HepG2 (cell line): ENCODE data around the gene TMED3. TPM values are rescaled to one million over a fixed set of nuclear protein-coding genes. Genes with fewer than 3 reads are reported as not detected.

Source experiments
- BRCA1 ChIP-seq: sonication (generic); formaldehyde crosslinking; IDR thresholded peaks from 2 replicates; pipeline ENCODE4 v1.4.0; 2020; ENCODE audit warnings: missing genetic modification reagents
- FIP1L1 ChIP-seq: fragments of 200-400 bp; formaldehyde crosslinking; IDR thresholded peaks from 2 replicates; pipeline ENCODE4 v1.6.1; 2018; ENCODE audit warnings: low read depth, mild to moderate bottlenecking, low read length, moderate library complexity, borderline replicate concordance; ENCODE audit not compliant: insufficient read depth
- JUN ChIP-seq: sonication (generic); formaldehyde crosslinking; IDR thresholded peaks from 2 replicates; pipeline ENCODE4 v1.4.0; 2020; ENCODE audit warnings: mild to moderate bottlenecking, missing genetic modification reagents
- MTF2 ChIP-seq: sonication (generic); formaldehyde crosslinking; IDR thresholded peaks from 2 replicates; pipeline ENCODE4 v1.5.0; 2020; ENCODE audit warnings: missing genetic modification reagents, borderline replicate concordance
- NR2F1 ChIP-seq, 2 experiments: fragments of 450-650 bp in 1 of 2; formaldehyde crosslinking in 1 of 2; IDR thresholded peaks; 2 replicates each; pipeline versions ENCODE4 v1.5.0 to v1.6.1; 2016 to 2020; ENCODE audit warnings: mild to moderate bottlenecking in 1 of 2, missing compliant biosample characterization in 1 of 2, missing genetic modification reagents in 1 of 2, moderate library complexity in 1 of 2
- POLR2AphosphoS2 ChIP-seq: IDR thresholded peaks from 2 replicates; pipeline ENCODE4 v1.6.1; 2011; ENCODE audit warnings: low read depth, low read length, improper control_type of control experiment
- PTBP1 ChIP-seq: fragments of 200-400 bp; formaldehyde crosslinking; IDR thresholded peaks from 2 replicates; pipeline ENCODE4 v1.6.1; 2018; ENCODE audit warnings: low read length, low read depth; ENCODE audit not compliant: poor library complexity, severe bottlenecking
- RARA ChIP-seq: IDR thresholded peaks from 2 replicates; pipeline ENCODE4 v1.6.1; 2016; ENCODE audit warnings: missing genetic modification reagents, missing compliant biosample characterization
- RFXAP ChIP-seq: sonication (generic); formaldehyde crosslinking; IDR thresholded peaks from 2 replicates; pipeline ENCODE4 v1.4.0; 2020; ENCODE audit warnings: missing genetic modification reagents, borderline replicate concordance
- SNAI1 ChIP-seq: sonication (generic); formaldehyde crosslinking; IDR thresholded peaks from 2 replicates; pipeline ENCODE4 v1.5.0; 2020; ENCODE audit warnings: mild to moderate bottlenecking, missing genetic modification reagents, borderline replicate concordance
- SP2 ChIP-seq: sonication (generic); formaldehyde crosslinking; IDR thresholded peaks from 2 replicates; pipeline ENCODE4 v1.5.1; 2020; ENCODE audit warnings: mild to moderate bottlenecking, missing genetic modification reagents
- TMF1 ChIP-seq: sonication (generic); formaldehyde crosslinking; IDR thresholded peaks from 2 replicates; pipeline ENCODE4 v1.8.1; 2022; ENCODE audit warnings: low read depth, missing genetic modification reagents
- ZFP1 ChIP-seq: IDR thresholded peaks from 2 replicates; pipeline ENCODE4 v1.6.1; 2016
- ZNF460 ChIP-seq: sonication (generic); formaldehyde crosslinking; IDR thresholded peaks from 2 replicates; pipeline ENCODE4 v1.5.1; 2020; ENCODE audit warnings: missing genetic modification reagents, mild to moderate bottlenecking, borderline replicate concordance
- ZNF605 ChIP-seq: sonication (generic); formaldehyde crosslinking; IDR thresholded peaks from 2 replicates; pipeline ENCODE4 v1.8.0; 2022; ENCODE audit warnings: mild to moderate bottlenecking, missing genetic modification reagents
- polyA plus RNA-seq, 8 experiments: library from polyadenylated mRNA; depleted of rRNA in 3 of 8; stranded (reverse) in 7 of 8; unstranded in 1 of 8; fragments of >200 nt; fragmentation: Illumina TruSeq in 4 of 8; extraction: Trizol in 4 of 8; gene quantifications; 2 replicates each; pipeline versions ENCODE4 v1.2.1 to v1.2.3, GENCODE V29; 2011 to 2016; ENCODE audit warnings: low read depth in 4 of 8, missing spikeins in 1 of 8, mixed read lengths in 1 of 8; ENCODE audit not compliant: insufficient read depth in 1 of 8
- total RNA-seq, 5 experiments: library from RNA; depleted of rRNA; stranded (reverse); fragments of >200 nt; fragmentation: Illumina TruSeq; extraction: Trizol; gene quantifications; 2 replicates each; pipeline ENCODE4 v1.2.3, GENCODE V29; 2016; ENCODE audit warnings: low read depth in 1 of 5
- TF ChIP-seq, protein P1 (sequence below): sonication (generic); formaldehyde crosslinking; IDR thresholded peaks from 2 replicates; pipeline ENCODE4 v1.4.0; 2020; ENCODE audit warnings: mild to moderate bottlenecking, missing genetic modification reagents
- TF ChIP-seq, protein P2 (sequence below): sonication (generic); formaldehyde crosslinking; IDR thresholded peaks from 2 replicates; pipeline ENCODE4 v1.4.0; 2020; ENCODE audit warnings: missing genetic modification reagents, borderline replicate concordance
- TF ChIP-seq, protein P3 (sequence below): sonication (generic); formaldehyde crosslinking; IDR thresholded peaks from 2 replicates; pipeline ENCODE4 v1.4.0; 2020; ENCODE audit warnings: missing genetic modification reagents, low read depth, mild to moderate bottlenecking, borderline replicate concordance
- TF ChIP-seq, protein P4 (sequence below): sonication (generic); formaldehyde crosslinking; IDR thresholded peaks from 2 replicates; pipeline ENCODE4 v1.4.0; 2020; ENCODE audit warnings: missing genetic modification reagents

TMED3 gene
- total and polyA plus RNA-seq, 2 of the 13 experiments (the other 11 are each of a cell fraction or from before 2014, with no cell fraction given) = 125 to 155 TPM

DNA sequence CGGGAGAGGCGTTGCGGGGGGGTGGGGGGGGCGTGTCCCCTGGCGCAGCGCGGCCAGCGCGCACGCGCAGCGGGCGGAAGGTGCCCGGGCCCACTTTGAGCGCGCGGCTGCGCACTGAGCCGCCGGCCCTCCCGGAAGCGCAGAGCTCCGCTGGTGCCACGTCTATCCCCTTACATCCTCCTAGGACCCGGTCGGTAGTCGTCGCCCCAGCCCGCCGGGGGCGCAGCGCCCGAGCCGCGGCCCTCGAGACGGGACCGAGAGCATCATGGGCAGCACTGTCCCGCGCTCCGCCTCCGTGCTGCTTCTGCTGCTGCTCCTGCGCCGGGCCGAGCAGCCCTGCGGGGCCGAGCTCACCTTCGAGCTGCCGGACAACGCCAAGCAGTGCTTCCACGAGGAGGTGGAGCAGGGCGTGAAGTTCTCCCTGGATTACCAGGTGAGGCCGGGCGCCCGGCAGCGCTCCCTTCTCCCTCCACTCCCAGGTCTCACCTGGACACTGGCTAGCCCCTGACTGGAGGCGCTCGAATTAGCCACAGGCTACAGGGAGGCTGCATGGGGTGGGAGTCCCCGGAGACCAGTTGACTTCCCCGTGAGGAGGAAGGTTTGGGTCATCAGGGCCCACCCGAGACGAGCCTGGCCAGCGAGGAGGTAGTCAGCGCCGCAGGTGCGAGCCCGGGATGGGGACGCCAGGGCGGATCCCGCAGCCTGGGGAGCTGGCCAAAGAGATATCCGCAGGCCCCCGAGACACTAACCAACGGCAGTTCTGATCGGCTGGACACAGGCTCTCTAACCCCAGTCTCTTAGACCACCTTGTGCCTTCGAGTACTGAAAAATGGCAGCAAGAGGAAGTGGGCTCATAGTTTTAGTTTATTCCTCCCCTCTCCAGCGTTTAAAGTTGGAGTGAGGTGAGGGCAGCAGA, at the start of gene TMED3 (continued):
- TF ChIP-seq, protein P1, sequence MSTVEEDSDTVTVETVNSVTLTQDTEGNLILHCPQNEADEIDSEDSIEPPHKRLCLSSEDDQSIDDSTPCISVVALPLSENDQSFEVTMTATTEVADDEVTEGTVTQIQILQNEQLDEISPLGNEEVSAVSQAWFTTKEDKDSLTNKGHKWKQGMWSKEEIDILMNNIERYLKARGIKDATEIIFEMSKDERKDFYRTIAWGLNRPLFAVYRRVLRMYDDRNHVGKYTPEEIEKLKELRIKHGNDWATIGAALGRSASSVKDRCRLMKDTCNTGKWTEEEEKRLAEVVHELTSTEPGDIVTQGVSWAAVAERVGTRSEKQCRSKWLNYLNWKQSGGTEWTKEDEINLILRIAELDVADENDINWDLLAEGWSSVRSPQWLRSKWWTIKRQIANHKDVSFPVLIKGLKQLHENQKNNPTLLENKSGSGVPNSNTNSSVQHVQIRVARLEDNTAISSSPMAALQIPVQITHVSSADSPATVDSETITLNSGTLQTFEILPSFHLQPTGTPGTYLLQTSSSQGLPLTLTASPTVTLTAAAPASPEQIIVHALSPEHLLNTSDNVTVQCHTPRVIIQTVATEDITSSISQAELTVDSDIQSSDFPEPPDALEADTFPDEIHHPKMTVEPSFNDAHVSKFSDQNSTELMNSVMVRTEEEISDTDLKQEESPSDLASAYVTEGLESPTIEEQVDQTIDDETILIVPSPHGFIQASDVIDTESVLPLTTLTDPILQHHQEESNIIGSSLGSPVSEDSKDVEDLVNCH = no peak
- TF ChIP-seq PTBP1 = no peak
- no peak for TF ChIP-seq SNAI1 (CRISPR knock-in tag)
- TF ChIP-seq, protein P2, sequence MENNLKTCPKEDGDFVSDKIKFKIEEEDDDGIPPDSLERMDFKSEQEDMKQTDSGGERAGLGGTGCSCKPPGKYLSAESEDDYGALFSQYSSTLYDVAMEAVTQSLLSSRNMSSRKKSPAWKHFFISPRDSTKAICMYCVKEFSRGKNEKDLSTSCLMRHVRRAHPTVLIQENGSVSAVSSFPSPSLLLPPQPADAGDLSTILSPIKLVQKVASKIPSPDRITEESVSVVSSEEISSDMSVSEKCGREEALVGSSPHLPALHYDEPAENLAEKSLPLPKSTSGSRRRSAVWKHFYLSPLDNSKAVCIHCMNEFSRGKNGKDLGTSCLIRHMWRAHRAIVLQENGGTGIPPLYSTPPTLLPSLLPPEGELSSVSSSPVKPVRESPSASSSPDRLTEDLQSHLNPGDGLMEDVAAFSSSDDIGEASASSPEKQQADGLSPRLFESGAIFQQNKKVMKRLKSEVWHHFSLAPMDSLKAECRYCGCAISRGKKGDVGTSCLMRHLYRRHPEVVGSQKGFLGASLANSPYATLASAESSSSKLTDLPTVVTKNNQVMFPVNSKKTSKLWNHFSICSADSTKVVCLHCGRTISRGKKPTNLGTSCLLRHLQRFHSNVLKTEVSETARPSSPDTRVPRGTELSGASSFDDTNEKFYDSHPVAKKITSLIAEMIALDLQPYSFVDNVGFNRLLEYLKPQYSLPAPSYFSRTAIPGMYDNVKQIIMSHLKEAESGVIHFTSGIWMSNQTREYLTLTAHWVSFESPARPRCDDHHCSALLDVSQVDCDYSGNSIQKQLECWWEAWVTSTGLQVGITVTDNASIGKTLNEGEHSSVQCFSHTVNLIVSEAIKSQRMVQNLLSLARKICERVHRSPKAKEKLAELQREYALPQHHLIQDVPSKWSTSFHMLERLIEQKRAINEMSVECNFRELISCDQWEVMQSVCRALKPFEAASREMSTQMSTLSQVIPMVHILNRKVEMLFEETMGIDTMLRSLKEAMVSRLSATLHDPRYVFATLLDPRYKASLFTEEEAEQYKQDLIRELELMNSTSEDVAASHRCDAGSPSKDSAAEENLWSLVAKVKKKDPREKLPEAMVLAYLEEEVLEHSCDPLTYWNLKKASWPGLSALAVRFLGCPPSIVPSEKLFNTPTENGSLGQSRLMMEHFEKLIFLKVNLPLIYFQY (CRISPR knock-in tag) = 0 out of 2 replicates have a peak, but pooled peaks have one; percentile 20
- peak; percentile 51; the same call in 1 of the 2 replicates for TF ChIP-seq SP2 (CRISPR knock-in tag)
- TF ChIP-seq MTF2 = no peak
- no peak for TF ChIP-seq FIP1L1
- no peak for TF ChIP-seq NR2F1 (CRISPR knock-in tag; IDR thresholded peaks at IDR 0.05)
- peak; percentile 90 for TF ChIP-seq ZNF605 (CRISPR knock-in tag)
- no peak for TF ChIP-seq POLR2AphosphoS2
- TF ChIP-seq JUN (CRISPR knock-in tag) = no peak
- TF ChIP-seq ZFP1 = no peak
- TF ChIP-seq TMF1 = peak; percentile 40; the same call in 1 of the 2 replicates
- peak; percentile 81; the same call in 1 of the 2 replicates for TF ChIP-seq RFXAP (CRISPR knock-in tag)
- TF ChIP-seq, protein P3, sequence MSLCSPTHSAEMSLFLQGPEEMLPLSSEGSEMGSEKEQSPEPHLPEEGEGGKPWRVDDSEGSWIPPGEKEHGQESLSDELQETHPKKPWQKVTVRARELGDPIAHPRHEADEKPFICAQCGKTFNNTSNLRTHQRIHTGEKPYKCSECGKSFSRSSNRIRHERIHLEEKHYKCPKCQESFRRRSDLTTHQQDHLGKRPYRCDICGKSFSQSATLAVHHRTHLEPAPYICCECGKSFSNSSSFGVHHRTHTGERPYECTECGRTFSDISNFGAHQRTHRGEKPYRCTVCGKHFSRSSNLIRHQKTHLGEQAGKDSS (CRISPR knock-in tag) = peak; percentile 88; the same call in 1 of the 2 replicates
- TF ChIP-seq BRCA1 (CRISPR knock-in tag) = 0 out of 2 replicates have a peak, but pooled peaks have one; percentile 43
- TF ChIP-seq, protein P4, sequence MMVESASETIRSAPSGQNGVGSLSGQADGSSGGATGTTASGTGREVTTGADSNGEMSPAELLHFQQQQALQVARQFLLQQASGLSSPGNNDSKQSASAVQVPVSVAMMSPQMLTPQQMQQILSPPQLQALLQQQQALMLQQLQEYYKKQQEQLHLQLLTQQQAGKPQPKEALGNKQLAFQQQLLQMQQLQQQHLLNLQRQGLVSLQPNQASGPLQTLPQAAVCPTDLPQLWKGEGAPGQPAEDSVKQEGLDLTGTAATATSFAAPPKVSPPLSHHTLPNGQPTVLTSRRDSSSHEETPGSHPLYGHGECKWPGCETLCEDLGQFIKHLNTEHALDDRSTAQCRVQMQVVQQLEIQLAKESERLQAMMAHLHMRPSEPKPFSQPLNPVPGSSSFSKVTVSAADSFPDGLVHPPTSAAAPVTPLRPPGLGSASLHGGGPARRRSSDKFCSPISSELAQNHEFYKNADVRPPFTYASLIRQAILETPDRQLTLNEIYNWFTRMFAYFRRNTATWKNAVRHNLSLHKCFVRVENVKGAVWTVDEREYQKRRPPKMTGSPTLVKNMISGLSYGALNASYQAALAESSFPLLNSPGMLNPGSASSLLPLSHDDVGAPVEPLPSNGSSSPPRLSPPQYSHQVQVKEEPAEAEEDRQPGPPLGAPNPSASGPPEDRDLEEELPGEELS = 0 out of 2 replicates have a peak, but pooled peaks have one; percentile 11
- 0 out of 2 replicates have a peak, but pooled peaks have one; percentile 21 for TF ChIP-seq RARA (CRISPR knock-in tag)
- no peak; the same call in 1 of the 2 replicates for TF ChIP-seq ZNF460
